Tibial artery (tissue), 4 donors: Measurements from ENCODE around the gene G0S2.

ENCODE experiments used
- DNase-seq, 2 donors: peaks; one replicate each; pipeline ENCODE4 v3.0.0-alpha.2; 2019
- H3K27ac ChIP-seq, 2 donors: fragments of 200-600 bp; sonication (generic) in 1 of 2; 1 replicate in 1 of 2; 2 replicates in 1 of 2; pipeline ENCODE4 v1.5.1; 2018 to 2019; ENCODE audit warnings: mild to moderate bottlenecking in 1 of 2
- H3K27me3 ChIP-seq, 2 donors: fragments of 200-600 bp; sonication (generic) in 1 of 2; one replicate each; pipeline versions ENCODE4 v1.5.1 to v1.6.0; 2016 to 2019
- H3K36me3 ChIP-seq, 3 donors: fragments of 200-600 bp; sonication (generic) in 2 of 3; one replicate each; pipeline ENCODE4 v1.5.1; 2016 to 2019; ENCODE audit warnings: mild to moderate bottlenecking in 2 of 3
- H3K4me1 ChIP-seq, 4 donors: fragments of 200-600 bp; sonication (generic) in 2 of 4; 1 replicate in 3 of 4; 2 replicates in 1 of 4; pipeline ENCODE4 v1.5.1; 2016 to 2019
- H3K4me3 ChIP-seq, 2 donors: fragments of 200-600 bp; sonication (generic) in 1 of 2; 1 replicate in 1 of 2; 2 replicates in 1 of 2; pipeline ENCODE4 v1.5.1; 2018 to 2019; ENCODE audit warnings: mild to moderate bottlenecking in 2 of 2
- H3K9me3 ChIP-seq, 3 donors: fragments of 200-600 bp; sonication (generic) in 1 of 3; one replicate each; pipeline ENCODE4 v1.5.1; 2016 to 2019
- CTCF ChIP-seq, 2 experiments: fragments of 200-600 bp in 1 of 2; fragments of 450-650 bp in 1 of 2; IDR thresholded peaks; one replicate each; pipeline ENCODE4 v1.5.1; 2017 to 2019; ENCODE audit warnings: antibody characterized with exemption in 2 of 2, mild to moderate bottlenecking in 1 of 2, moderate library complexity in 1 of 2
- intact Hi-C: fragments of 100-400 bp; cut with DNase I; formaldehyde crosslinking; loops from one replicate; pipeline ENCODE4 v1.15.0; 2023; ENCODE audit warnings: low total_unique reads

G0S2 gene

GRCh38 chr1:209674957-209675564, at the start of gene G0S2:
Gene G0S2, plus strand, starts transcription at chr1:209675412. Its CDS starts 273 bp downstream, at chr1:209675685.
- Histone ChIP-seq H3K27me3 (no peaks in the 10 kb centered on the region), H3K4me1 (peaks cover 0 to 23% (median 16%) of the 10 kb centered on the region in 4 donors), H3K4me3 (peak within 1 kb of the TSS; percentile 42 to 53), H3K9me3 (no peaks in the 10 kb centered on the region), H3K36me3 (no peaks in the 10 kb centered on the region), H3K27ac (no peak within 1 kb of the TSS)
- no peak for TF ChIP-seq CTCF (IDR thresholded peaks at IDR 0.05)
- DNase-seq, result peak in 1 of 2 donors; percentile 40
- intact Hi-C loops, result no loop called here

- no peak overlapping the region for H3K27ac ChIP-seq
- intact Hi-C loops, result no loop called here
- H3K4me1 ChIP-seq, result peaks cover 0 to 18% (median 5%) of the 10 kb centered on the region in 4 donors
- no peaks in the 10 kb centered on the region for H3K36me3 ChIP-seq
- H3K27me3 ChIP-seq, result peaks cover 0 to 7% of the 10 kb centered on the region in 2 donors
- no peak for DNase-seq
- no peak for TF ChIP-seq CTCF (IDR thresholded peaks at IDR 0.05)
- no peaks in the 10 kb centered on the region for H3K9me3 ChIP-seq
- H3K4me3 ChIP-seq, result no peak overlapping the region
These were observed 49.4 kb upstream of the G0S2 start for GRCh38 chr1:209625791-209626285.

GRCh38 chr1:209626346-209627026, 48.7 kb upstream of the G0S2 start:
- no peak overlapping the region for H3K27ac ChIP-seq
- no peak for DNase-seq
- intact Hi-C loops, result no loop called here
- no peaks in the 10 kb centered on the region for H3K36me3 ChIP-seq
- no peaks in the 10 kb centered on the region for H3K9me3 ChIP-seq
- no peak overlapping the region for H3K4me3 ChIP-seq
- H3K4me1 ChIP-seq, result peaks cover 0 to 15% (median 5%) of the 10 kb centered on the region in 4 donors
- peaks cover 0 to 7% of the 10 kb centered on the region in 2 donors for H3K27me3 ChIP-seq
- TF ChIP-seq CTCF (IDR thresholded peaks at IDR 0.05), result no peak

GRCh38 chr1:209627027-209627731, 48.0 kb upstream of the G0S2 start:
- Histone ChIP-seq H3K4me1 (peaks cover 0 to 12% (median 5%) of the 10 kb centered on the region in 4 donors), H3K27ac (no peak overlapping the region), H3K36me3 (no peaks in the 10 kb centered on the region), H3K9me3 (no peaks in the 10 kb centered on the region), H3K4me3 (no peak overlapping the region), H3K27me3 (peaks cover 0 to 7% of the 10 kb centered on the region in 2 donors)
- TF ChIP-seq CTCF (IDR thresholded peaks at IDR 0.05), result no peak
- intact Hi-C loops, result no loop called here
- no peak for DNase-seq

- Histone ChIP-seq H3K27ac (no peak overlapping the region), H3K27me3 (peaks cover 0 to 7% of the 10 kb centered on the region in 2 donors), H3K4me1 (peaks cover 0 to 12% (median 5%) of the 10 kb centered on the region in 4 donors), H3K4me3 (no peak overlapping the region), H3K36me3 (no peaks in the 10 kb centered on the region), H3K9me3 (no peaks in the 10 kb centered on the region)
- intact Hi-C loops, result no loop called here
- peak in 1 of 2 donors; percentile 65 for DNase-seq
- peak; percentile 72 to 88 for TF ChIP-seq CTCF (IDR thresholded peaks at IDR 0.05)
These were observed 47.4 kb upstream of the G0S2 start for GRCh38 chr1:209627732-209628196.
